OCI-LY3 (cell line): Measurements from ENCODE around the gene UBE2E1.

Experiments used
- CTCF ChIP-seq: fragments of 200-600, 300-600 bp; sonication (generic); IDR thresholded peaks from 2 replicates; pipeline ENCODE4 v1.5.1; 2014; ENCODE audit warnings: antibody characterized with exemption, low read length, low read depth
- EZH2phosphoT487 ChIP-seq: fragments of 200-600 bp; shearing (Covaris generic); IDR thresholded peaks from 2 replicates; pipeline ENCODE4 v1.6.1; 2018; ENCODE audit warnings: antibody characterized with exemption, mixed run types, low read depth

GRCh38 chr3:23775254-23775909, 30.4 kb upstream of the UBE2E1 start:
- TF ChIP-seq CTCF (no peak), EZH2phosphoT487 (no peak)
